GM21515 (cell line): ENCODE data around the gene FGF14.

ENCODE experiments used
- ATAC-seq: cut with Tn5 transposase; IDR thresholded peaks from one replicate; pipeline ENCODE4 v1.9.1; 2021; ENCODE audit not compliant: unreplicated experiment

The FGF14 gene

DNA sequence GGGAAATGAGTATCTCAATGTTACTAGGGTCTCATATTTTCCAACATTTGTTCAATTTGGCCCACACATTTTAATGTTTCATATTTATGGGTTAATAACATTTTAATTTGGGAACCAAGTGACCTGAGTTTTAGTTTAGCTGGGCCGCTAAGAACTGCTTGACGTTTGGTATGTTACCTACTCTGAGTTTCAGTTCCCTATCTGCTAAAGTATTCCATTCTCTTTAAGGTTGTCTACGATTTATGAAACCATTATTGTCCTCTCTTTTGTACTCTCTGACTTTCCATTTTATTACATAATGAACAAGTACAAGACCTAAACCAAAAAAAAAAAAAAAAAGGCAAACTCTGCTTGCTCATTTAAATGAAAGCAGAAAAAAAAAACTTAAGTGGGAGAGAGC is 89.9 kb downstream of the FGF14 start:
- ATAC-seq = peak; percentile 74

- no peak for ATAC-seq
Measured at GRCh38 chr13:102311419-102311796, 90.4 kb downstream of the FGF14 start.

DNA sequence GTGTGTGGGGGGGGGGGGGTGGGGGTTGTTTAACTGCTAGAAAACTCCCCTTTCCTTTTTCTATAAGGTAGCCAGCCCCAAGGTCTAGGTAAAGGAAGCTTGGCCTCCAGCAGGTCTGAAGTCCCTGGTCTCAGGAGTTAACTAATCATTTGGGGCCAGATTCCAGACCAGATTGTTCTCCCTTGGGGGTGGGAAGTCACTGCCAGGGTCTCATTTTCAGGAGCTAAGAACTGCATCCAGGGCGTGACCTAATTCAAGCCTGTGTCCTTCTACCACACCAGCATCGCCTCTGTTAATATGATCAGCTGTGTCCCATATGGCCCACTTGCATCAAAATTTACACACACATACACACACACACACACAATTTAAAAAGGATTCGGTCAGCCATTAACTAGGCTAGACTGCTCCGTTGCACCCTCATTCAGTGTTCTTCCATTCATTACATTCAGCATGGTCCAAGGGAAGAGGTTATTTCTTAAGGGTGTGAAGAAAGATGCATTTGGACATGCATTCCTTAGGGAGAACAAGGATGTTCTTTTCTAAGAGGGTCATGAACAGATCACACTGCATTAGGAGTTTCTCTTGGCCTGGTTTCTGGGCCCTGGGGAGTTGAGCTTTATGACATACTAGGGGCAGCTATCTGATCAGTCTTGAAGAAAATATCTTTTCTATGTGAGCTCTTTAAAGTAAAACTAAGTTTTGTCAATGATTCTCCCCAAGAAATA is 91.0 kb downstream of the FGF14 start:
- no peak for ATAC-seq

DNA sequence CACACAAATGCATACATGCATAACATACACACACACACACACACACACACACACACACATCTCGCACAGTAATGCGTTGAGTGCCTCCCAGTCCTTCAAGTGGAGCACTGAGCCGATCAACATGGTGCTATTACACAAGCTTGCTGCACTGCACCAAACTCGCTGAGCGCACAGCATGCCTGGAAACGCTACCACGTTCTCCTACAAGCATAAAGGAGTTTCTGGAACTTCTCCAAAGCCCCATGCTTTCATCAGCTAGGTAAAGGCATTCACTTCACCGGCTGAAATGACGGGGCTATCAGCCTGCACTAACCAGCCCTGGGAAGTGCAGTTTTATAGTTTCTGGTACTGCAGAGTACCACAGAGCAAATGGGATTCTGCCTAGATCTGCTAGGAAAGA is 92.7 kb downstream of the FGF14 start:
- ATAC-seq = no peak

DNA sequence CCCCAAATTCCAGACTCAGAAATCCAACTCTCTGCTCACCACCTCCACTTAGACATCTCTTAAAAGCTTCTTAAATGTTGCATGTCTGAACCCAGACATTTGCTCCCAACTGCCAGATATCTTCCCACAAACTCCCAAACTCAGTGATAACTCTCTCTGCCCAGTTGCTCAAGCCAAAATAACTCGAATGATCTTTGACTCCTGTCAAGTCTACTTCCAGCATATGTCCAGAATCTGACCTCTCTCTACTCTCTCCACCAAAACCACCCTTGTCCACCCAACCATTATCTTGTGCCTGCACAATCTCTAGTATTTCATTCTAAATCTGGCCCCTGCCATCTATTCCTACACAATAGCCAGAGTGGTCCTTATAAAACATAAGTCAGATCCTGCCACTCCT is 99.3 kb downstream of the FGF14 start:
- ATAC-seq = no peak

DNA sequence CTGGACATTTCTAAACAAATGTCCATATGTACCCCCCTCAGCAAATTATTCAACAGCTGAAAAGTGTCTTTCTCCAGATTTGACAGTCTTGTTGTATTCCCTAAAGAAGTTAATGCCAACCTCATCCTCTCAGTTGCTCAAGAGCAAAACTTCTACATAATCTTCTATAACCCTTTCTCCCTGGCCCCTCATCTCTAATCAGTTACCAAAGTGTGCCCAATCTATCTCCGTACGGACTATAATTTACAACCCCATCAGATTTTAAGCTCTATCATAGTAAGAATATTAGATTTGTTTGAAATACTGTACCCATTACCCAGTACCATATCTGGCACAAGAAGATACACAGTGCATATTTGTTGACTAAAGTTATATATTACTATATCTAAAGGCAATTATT is 101.5 kb downstream of the FGF14 start:
- no peak for ATAC-seq

GRCh38 chr13:102299366-102299765 is 102.5 kb downstream of the FGF14 start:
- ATAC-seq = no peak

GRCh38 chr13:102298051-102298450 is 103.8 kb downstream of the FGF14 start:
- no peak for ATAC-seq

- no peak for ATAC-seq
Measured at GRCh38 chr13:102295316-102296048, 106.4 kb downstream of the FGF14 start.

- ATAC-seq = no peak
Measured at GRCh38 chr13:102294407-102295018, 107.3 kb downstream of the FGF14 start.

- ATAC-seq = no peak
Measured at GRCh38 chr13:102293723-102294122, 108.1 kb downstream of the FGF14 start.

GRCh38 chr13:102291587-102292218 is 110.1 kb downstream of the FGF14 start:
- ATAC-seq = no peak

- no peak for ATAC-seq
Measured at GRCh38 chr13:102289606-102290005, 112.2 kb downstream of the FGF14 start.

- ATAC-seq = no peak
Measured at GRCh38 chr13:102286326-102286725, 115.5 kb downstream of the FGF14 start.

DNA sequence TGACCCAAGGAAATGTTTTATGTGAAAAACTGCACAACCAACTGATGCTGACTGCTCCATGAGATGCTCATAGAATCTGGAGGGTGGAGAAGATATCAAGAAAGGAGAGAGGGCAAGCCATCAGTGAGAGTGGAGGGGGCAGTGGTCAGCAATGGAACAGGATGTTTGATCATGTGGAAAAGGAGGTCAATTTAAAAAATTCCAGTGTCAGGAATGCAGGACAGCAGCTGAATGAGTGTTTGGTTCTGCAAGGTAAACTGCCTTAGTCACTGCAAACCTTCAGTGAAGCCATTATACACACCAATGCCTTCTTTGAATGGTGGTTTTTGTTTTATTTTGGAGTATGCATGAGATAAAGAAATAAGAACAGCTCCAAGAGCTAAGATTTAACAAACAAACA is 121.5 kb downstream of the FGF14 start:
- no peak for ATAC-seq

GRCh38 chr13:102277286-102277685 is 124.6 kb downstream of the FGF14 start:
- no peak for ATAC-seq

GRCh38 chr13:102276404-102276803 is 125.4 kb downstream of the FGF14 start:
- no peak for ATAC-seq

- no peak for ATAC-seq
Measured at GRCh38 chr13:102275969-102276368, 125.9 kb downstream of the FGF14 start.

DNA sequence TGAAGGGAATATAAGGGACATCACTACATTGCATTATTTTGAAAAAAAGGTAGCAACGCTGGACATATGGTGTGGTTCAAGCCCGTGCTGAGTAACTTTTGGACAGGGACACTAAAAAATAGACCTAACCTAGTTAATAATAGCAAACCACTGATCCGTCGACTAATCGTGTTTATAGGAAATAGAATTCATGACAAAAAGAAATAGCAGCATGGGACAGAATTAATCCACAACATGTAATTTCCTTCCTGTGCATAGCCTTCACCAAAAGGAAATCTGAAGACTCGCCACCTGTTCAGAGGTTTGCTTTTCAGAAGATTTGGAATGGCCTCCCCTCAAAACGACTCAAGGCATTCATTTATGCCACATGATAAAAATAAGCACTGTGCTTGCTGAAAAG is 128.7 kb downstream of the FGF14 start:
- ATAC-seq = no peak

DNA sequence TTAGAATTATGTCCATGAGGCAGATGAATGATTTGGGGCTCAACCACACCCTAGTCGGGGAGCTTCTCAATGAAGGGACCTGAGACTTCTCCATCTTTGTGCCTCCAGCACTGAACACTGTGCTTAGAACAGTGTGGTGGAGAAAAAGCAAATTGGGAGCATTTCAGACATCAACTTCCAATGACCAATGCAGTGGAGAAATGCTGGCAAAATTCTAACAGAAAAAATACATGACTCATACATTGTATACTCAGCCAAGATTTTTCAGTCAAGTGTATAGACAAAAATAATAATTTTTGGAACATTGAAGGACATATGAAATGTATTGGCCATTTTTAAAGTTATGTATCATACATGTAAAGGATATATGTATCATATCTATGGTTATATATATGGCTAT is 134.7 kb downstream of the FGF14 start:
- ATAC-seq = no peak

- ATAC-seq = no peak
Measured at GRCh38 chr13:102261809-102262208, 140.0 kb downstream of the FGF14 start.

- no peak for ATAC-seq
Measured at GRCh38 chr13:102261316-102261715, 140.5 kb downstream of the FGF14 start.
